ENCODE data around the gene ENKUR. TPM values are rescaled to one million over a fixed set of nuclear protein-coding genes. Genes with fewer than 3 reads are reported as not detected.

The ENKUR gene
- total and polyA plus RNA-seq, 4 donors = 0.08 to 0.15 (median 0.13) TPM

GRCh38 chr10:24963521-24964041 lies 52.4 kb downstream of the ENKUR start:
- TF ChIP-seq TAF1 (conservative IDR thresholded peaks at IDR 0.05) = no peak
- no peak for TF ChIP-seq YY1 (IDR thresholded peaks at IDR 0.05)
- no peak for TF ChIP-seq ATF3 (IDR thresholded peaks at IDR 0.05)
- no peak for TF ChIP-seq NR2F2 (IDR thresholded peaks at IDR 0.05)
- no peaks in the 10 kb centered on the region for H3K9me3 ChIP-seq (ENCODE audit: control insufficient read depth in 4 of 4, low read length in 3 of 4)
- no peak overlapping the region for H3K9ac ChIP-seq (ENCODE audit: low read depth in 1 of 2, low read length in 2 of 2)
- H3K27me3 ChIP-seq (ENCODE audit: control insufficient read depth in 4 of 4, insufficient read depth in 4 of 4, low read length in 3 of 4) = no peaks in the 10 kb centered on the region
- H3K36me3 ChIP-seq (ENCODE audit: control insufficient read depth in 4 of 4, insufficient read depth in 3 of 4, low read depth in 1 of 4, low read length in 3 of 4) = no peaks in the 10 kb centered on the region
- peaks cover 1 to 14% (median 7%) of the 10 kb centered on the region in 4 donors for H3K4me1 ChIP-seq (ENCODE audit: control insufficient read depth in 4 of 4, insufficient read depth in 4 of 4, low read length in 3 of 4)
- no peak overlapping the region for H3K4me3 ChIP-seq (ENCODE audit: low read depth in 1 of 3, low read length in 3 of 3)
- DNase-seq (ENCODE audit: low spot score) = no peak
- H3K27ac ChIP-seq (ENCODE audit: low read depth in 1 of 2, low read length in 2 of 2) = peak overlapping the region; percentile 44 to 70
- WGBS = 62% methylated on average over 5 of the region's 5 CpGs

GRCh38 chr10:24962995-24963394 lies 53.0 kb downstream of the ENKUR start:
- WGBS = 33% methylated on average over 3 of the region's 3 CpGs
- Histone ChIP-seq H3K9ac (ENCODE audit: low read depth in 1 of 2, low read length in 2 of 2) (no peak overlapping the region), H3K9me3 (ENCODE audit: control insufficient read depth in 4 of 4, low read length in 3 of 4) (no peaks in the 10 kb centered on the region), H3K27ac (ENCODE audit: low read depth in 1 of 2, low read length in 2 of 2) (peak overlapping the region; percentile 68 to 70), H3K4me3 (ENCODE audit: low read depth in 1 of 3, low read length in 3 of 3) (no peak overlapping the region), H3K4me1 (ENCODE audit: control insufficient read depth in 4 of 4, insufficient read depth in 4 of 4, low read length in 3 of 4) (peaks cover 1 to 14% (median 7%) of the 10 kb centered on the region in 4 donors), H3K36me3 (ENCODE audit: control insufficient read depth in 4 of 4, insufficient read depth in 3 of 4, low read depth in 1 of 4, low read length in 3 of 4) (no peaks in the 10 kb centered on the region), H3K27me3 (ENCODE audit: control insufficient read depth in 4 of 4, insufficient read depth in 4 of 4, low read length in 3 of 4) (no peaks in the 10 kb centered on the region)
- DNase-seq (ENCODE audit: low spot score) = no peak
- TF ChIP-seq FOXA1 (IDR thresholded peaks at IDR 0.05) = no peak
- TF ChIP-seq NR2F2 (IDR thresholded peaks at IDR 0.05) = no peak
- TF ChIP-seq JUND (IDR thresholded peaks at IDR 0.05) = peak; percentile 96 to 98
- peak; percentile 19 for TF ChIP-seq MAX (IDR thresholded peaks at IDR 0.05)
- peak; percentile 52 for TF ChIP-seq YY1 (IDR thresholded peaks at IDR 0.05)
- peak in 1 of 2 donors; percentile 41 for TF ChIP-seq EGR1 (IDR thresholded peaks at IDR 0.05; ENCODE audit: low read depth in 2 of 2)
- TF ChIP-seq, protein P1, sequence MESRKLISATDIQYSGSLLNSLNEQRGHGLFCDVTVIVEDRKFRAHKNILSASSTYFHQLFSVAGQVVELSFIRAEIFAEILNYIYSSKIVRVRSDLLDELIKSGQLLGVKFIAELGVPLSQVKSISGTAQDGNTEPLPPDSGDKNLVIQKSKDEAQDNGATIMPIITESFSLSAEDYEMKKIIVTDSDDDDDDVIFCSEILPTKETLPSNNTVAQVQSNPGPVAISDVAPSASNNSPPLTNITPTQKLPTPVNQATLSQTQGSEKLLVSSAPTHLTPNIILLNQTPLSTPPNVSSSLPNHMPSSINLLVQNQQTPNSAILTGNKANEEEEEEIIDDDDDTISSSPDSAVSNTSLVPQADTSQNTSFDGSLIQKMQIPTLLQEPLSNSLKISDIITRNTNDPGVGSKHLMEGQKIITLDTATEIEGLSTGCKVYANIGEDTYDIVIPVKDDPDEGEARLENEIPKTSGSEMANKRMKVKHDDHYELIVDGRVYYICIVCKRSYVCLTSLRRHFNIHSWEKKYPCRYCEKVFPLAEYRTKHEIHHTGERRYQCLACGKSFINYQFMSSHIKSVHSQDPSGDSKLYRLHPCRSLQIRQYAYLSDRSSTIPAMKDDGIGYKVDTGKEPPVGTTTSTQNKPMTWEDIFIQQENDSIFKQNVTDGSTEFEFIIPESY (IDR thresholded peaks at IDR 0.05) = peak; percentile 77
- TF ChIP-seq SP1 (IDR thresholded peaks at IDR 0.05) = peak; percentile 99
- peak; percentile 87 for TF ChIP-seq ATF3 (IDR thresholded peaks at IDR 0.05)
- no peak for TF ChIP-seq CTCF (IDR thresholded peaks at IDR 0.05; ENCODE audit: low read depth, low read length, missing input control)
- TF ChIP-seq RAD21 (IDR thresholded peaks at IDR 0.05) = peak; percentile 41 to 53
- peak; percentile 57 for TF ChIP-seq FOXA2 (IDR thresholded peaks at IDR 0.05)
- TF ChIP-seq HNF4G (IDR thresholded peaks at IDR 0.05) = peak; percentile 82
- TF ChIP-seq HNF4A (conservative IDR thresholded peaks at IDR 0.05) = peak; percentile 95
- TF ChIP-seq GABPA (IDR thresholded peaks at IDR 0.05 in 1 of 2, conservative IDR thresholded peaks at IDR 0.05 in 1 of 2) = no peak
- no peak for TF ChIP-seq TAF1 (conservative IDR thresholded peaks at IDR 0.05)
- peak; percentile 95 for TF ChIP-seq RXRA (IDR thresholded peaks at IDR 0.05)
- peak; percentile 63 for TF ChIP-seq REST (IDR thresholded peaks at IDR 0.05)

Data from liver (tissue), 9 donors.